Suppressor macrophage treated with lipopolysaccharide for 1 hour (primary cell): ENCODE measurements around the gene MLLT10.
A peak's percentile ranks its signal among the peaks of the same experiment; 100 is the strongest.
"Not testable (repeated sequence)": the region's sequence is repeated elsewhere in the genome, so short reads cannot be mapped to it uniquely, and the experiment has no call there.

Source experiments
- DNase-seq, 3 donors: peaks; one replicate each; pipeline ENCODE4 v3.0.0-alpha.2; 2020 to 2022

The MLLT10 gene

GRCh38 chr10:21529032-21529910 is 4.8 kb upstream of the MLLT10 start:
- DNase-seq = peak in 1 of 3 donors; percentile 10

- DNase-seq = peak in 1 of 3 donors; percentile 9
Measured at GRCh38 chr10:21530168-21530567, 3.9 kb upstream of the MLLT10 start.

DNA sequence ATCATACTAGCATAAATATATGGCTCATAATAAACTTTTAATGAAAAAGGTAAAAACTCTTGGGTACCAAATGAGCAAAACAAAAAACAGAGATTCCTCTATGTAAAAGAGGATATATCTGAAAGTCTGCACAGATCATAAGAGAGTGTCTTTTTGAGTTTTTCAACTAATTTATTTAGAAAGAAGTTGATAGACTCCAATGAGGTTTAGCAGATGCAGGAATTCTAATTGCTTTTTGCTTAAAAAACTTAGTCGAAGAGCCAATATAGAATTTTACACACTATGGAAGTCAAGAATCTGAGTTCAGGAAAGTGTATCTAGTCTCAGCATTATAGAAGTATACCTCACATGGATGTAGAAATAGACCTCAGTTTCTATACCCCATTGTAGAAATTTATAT is 3.4 kb upstream of the MLLT10 start:
- DNase-seq = no peak

- DNase-seq = peak in 1 of 3 donors; percentile 46
Measured at GRCh38 chr10:21531164-21531563, 2.9 kb upstream of the MLLT10 start.

DNA sequence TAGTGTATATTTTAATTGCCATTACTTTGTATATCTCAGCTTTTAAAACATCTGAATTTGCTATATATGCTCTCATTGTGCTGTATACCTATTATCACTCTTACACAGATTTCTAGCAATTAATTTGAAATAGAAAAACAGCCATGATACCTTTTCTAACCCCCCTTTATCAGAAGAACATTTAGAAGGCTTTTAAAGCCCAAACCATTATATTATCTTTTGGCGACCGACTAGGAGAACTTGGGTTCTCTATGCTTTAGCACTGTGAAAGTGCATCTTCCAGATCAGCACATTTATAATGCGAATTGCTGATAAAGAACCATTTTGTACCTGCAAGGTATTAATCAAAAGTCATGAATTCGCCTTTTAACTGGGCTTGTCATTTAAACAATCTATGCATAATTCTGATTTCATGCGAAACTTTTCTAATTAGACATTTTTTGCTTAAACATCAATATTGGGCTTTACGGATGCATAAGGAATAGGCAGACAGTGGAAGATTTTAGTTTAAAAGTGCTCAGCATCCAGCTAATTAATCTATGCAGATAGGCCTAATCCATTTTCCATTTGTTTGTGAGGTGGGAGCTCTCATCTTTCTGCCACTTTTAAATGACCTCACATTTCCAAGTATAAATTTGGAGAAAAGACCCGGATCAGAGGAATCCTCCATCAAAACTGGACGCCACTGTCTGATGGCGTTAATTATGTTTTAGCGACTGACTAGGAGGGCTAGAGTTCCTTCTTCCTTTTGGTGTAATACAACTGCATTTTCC is 1.2 kb upstream of the MLLT10 start:
- DNase-seq = peak in 2 of 3 donors; percentile 19 to 25

GRCh38 chr10:21534280-21534586 is 201 bp downstream of the MLLT10 start:
- DNase-seq = no peak

GRCh38 chr10:21534604-21535493 is 817 bp downstream of the MLLT10 start:
- peak; percentile 59 to 71 (median 63) for DNase-seq

GRCh38 chr10:21535494-21535965 is 1.5 kb downstream of the MLLT10 start:
- DNase-seq = peak in 1 of 3 donors; percentile 16

- DNase-seq = not testable (repeated sequence)
Measured at GRCh38 chr10:21535976-21536375, 1.9 kb downstream of the MLLT10 start.

DNA sequence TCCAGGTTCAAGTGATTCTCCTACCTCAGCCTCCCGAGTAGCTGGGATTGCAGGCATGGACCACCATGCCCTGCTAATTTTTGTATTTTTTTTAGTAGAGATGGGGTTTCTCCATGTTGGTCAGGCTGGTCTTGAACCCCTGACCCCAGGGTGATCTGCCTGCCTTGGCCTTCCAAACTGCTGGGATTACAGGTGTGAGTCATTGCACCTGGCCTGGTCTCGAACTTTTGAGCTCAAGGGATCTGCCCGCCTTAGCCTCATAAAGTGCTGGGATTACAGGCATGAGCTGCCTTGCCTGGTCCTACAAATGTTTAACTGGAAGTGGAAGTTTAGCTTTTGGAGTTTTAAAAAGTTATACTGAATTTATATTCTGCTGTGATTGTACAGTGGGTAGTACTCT is 2.8 kb downstream of the MLLT10 start:
- peak in 1 of 3 donors; percentile 1 for DNase-seq

DNA sequence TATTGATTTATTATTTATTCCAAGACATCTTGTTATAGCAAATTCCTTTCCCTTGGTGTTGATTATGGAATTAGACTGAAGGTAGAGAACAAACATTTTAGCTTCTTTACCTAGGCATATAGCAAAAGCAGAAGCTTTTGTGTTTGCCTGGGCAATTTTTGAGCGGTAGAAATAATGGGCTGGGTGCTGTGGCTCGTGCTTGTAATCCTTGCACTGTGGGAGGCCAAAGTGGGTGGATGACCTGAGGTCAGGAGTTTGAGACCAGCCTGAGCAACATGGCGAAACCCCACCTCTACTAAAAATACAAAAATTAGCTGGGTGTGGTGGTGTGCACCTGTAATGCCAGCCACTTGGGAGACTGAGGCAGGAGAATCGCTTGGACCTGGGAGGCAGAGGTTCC is 6.7 kb downstream of the MLLT10 start:
- peak in 1 of 3 donors; percentile 18 for DNase-seq

- DNase-seq = no peak
Measured at GRCh38 chr10:21547246-21547645, 13.2 kb downstream of the MLLT10 start.

DNA sequence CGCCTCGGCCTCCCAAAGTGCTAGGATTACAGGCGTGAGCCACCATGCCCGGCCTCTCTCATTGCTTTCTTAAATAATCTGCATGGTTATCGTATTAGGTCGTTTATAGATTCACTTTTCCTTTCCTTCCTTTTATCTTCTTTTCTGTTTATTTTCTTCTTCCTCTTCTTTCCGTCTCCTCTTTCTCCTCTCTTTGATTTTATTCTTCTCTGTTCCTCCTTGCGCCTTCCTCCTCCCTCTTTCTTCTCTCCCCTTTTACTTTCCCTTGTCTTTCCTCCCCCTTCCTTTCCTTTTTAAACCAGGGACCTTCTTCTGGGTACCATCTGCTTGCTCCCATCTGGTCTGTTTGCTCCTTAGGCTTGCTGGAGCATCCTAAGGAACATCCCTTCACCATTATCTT is 18.6 kb downstream of the MLLT10 start:
- DNase-seq = no peak

- no peak for DNase-seq
Measured at GRCh38 chr10:21556527-21556926, 22.5 kb downstream of the MLLT10 start.

DNA sequence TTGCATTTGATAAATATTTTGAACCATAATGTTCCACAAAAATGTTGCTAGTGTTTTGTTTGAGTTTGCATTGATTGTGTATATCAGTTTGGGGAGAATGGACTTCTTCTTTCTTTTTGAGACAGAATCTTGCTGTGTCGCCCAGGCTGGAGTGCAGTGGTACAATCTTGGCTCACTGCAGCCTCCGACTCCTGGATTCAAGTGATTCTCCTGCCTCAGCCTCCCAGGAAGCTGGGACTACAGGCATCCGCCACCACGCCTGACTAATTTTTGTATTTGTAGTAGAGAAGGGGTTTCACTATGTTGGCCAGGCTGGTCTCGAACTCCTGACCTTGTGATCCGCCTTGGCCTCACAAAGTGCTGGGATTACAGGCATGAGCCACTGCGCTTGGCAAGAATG is 25.0 kb downstream of the MLLT10 start:
- not testable (repeated sequence) for DNase-seq

GRCh38 chr10:21570761-21571521 is 36.9 kb downstream of the MLLT10 start:
- DNase-seq = no peak

DNA sequence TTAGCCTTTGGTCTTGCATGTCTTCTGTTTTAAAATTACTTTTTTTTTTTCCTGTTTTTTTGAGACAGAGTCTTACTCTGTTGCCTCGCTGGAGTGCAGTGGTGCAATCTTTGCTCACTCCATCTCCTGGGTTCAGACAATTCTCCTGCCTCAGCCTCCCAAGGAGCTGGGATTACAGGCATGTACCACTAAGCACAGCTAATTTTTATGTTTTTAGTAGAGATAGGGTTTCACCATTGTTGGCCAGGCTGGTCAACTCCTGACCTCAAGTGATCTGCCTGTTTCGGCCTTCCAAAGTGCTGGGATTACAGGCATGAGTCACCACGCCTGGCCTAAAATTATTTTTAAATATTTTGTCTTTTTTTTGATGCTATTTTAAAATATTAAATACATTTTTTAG is 38.5 kb downstream of the MLLT10 start:
- DNase-seq = peak in 1 of 3 donors; percentile 7

GRCh38 chr10:21574514-21574913 is 40.5 kb downstream of the MLLT10 start:
- DNase-seq = peak in 1 of 3 donors; percentile 20

DNA sequence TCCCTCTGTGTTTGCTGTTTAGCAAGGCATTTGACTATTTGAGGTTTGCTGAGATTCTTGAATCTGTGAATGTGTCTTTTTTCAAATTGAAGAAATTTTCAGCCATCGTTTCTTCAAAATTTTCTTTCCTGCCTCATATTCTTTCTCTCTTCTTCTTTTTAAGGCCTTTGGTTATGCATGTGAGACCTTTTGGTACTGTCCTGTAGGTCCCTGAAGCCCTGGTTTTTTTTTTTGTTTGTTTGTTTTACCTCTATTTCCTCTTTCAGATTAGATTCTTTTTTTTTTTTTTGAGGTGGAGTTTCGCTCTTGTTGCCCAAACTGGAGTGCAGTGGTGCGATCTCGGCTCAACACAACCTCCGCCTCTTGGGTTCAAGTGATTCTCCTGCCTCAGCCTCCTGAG is 45.3 kb downstream of the MLLT10 start:
- no peak for DNase-seq

- DNase-seq = not testable (repeated sequence)
Measured at GRCh38 chr10:21581421-21581834, 47.4 kb downstream of the MLLT10 start.

- DNase-seq = no peak
Measured at GRCh38 chr10:21584834-21585530, 51.0 kb downstream of the MLLT10 start.
